Gastroesophageal sphincter (tissue), 3 donors: ENCODE measurements around the gene DGKI.

Experiments
- POLR2A ChIP-seq, 2 donors: fragments of 450-650 bp; IDR thresholded peaks; one replicate each; pipeline ENCODE4 v1.6.1; 2017; ENCODE audit warnings: antibody characterized with exemption in 2 of 2, mild to moderate bottlenecking in 2 of 2, moderate library complexity in 1 of 2
- POLR2AphosphoS5 ChIP-seq: sonication (generic); formaldehyde crosslinking; IDR thresholded peaks from one replicate; pipeline ENCODE4 v1.6.1; 2017; ENCODE audit warnings: antibody characterized with exemption
- TF ChIP-seq, protein P1 (sequence below), 4 experiments: fragments of 200-600 bp in 2 of 4; fragments of 450-650 bp in 2 of 4; sonication (generic) in 1 of 4; IDR thresholded peaks; one replicate each; pipeline ENCODE4 v1.5.1; 2017 to 2019; ENCODE audit warnings: antibody characterized with exemption in 4 of 4, mild to moderate bottlenecking in 2 of 4, moderate library complexity in 2 of 4

DNA sequence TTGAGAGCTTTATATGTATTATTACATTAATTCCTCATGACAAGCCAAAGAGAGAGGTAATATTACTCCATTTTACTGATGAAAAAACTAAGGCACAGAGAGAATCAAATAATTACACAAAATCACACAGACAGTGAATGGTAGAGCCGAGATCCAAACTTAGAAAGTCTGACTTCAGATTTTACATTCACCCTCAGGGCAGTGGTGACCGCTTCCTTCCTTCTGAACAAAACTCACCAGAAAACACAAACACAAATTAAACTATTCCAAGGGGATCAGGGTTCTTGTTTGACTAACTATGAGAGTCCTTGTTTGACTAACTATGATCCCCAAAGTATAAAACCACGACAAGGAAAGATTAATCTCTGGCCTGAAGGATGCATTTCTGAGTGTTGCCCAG is 435.3 kb downstream of the DGKI start:
- TF ChIP-seq POLR2AphosphoS5 (no peak), POLR2A (IDR thresholded peaks at IDR 0.05) (no peak)
- TF ChIP-seq, protein P1, sequence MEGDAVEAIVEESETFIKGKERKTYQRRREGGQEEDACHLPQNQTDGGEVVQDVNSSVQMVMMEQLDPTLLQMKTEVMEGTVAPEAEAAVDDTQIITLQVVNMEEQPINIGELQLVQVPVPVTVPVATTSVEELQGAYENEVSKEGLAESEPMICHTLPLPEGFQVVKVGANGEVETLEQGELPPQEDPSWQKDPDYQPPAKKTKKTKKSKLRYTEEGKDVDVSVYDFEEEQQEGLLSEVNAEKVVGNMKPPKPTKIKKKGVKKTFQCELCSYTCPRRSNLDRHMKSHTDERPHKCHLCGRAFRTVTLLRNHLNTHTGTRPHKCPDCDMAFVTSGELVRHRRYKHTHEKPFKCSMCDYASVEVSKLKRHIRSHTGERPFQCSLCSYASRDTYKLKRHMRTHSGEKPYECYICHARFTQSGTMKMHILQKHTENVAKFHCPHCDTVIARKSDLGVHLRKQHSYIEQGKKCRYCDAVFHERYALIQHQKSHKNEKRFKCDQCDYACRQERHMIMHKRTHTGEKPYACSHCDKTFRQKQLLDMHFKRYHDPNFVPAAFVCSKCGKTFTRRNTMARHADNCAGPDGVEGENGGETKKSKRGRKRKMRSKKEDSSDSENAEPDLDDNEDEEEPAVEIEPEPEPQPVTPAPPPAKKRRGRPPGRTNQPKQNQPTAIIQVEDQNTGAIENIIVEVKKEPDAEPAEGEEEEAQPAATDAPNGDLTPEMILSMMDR (IDR thresholded peaks at IDR 0.05), result no peak
